ENCODE measurements around the gene SMNDC1.
"Not testable (repeated sequence)": the region's sequence is repeated elsewhere in the genome, so short reads cannot be mapped to it uniquely, and the experiment has no call there.

The SMNDC1 gene

DNA sequence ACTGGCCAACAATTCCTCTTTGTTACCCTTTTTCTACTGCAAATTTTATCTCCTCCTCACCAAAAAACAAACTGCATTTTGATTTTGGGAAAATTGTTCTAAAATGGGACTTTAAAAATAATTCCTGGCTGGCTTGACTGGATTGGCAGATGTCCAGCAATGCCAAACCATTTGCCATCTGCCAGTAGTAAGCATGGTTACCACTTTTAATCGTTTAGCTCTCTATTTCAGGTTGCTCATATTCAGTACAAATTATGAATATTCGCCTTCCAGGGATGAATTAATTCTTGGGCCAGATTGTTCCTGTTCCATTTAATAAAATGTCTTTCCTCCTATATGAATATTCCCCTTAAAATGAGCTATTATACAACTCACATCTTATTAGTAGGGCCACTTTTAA, 35.7 kb downstream of the SMNDC1 start:
- CTCF ChIA-PET = interaction anchor here (0.7 to 1.4 kb wide), 4 partner anchors 10 to 63 kb away, joined by 3 to 5 read pairs (median 4); no protein-coding TSS in a partner anchor
- H3K36me3 Mint-ChIP-seq = peaks cover 4% of the 10 kb centered on the region
- H3K9me3 Mint-ChIP-seq = no peaks in the 10 kb centered on the region
- H3K27me3 Mint-ChIP-seq = no peaks in the 10 kb centered on the region
- peak overlapping the region; percentile 64 for H3K27ac Mint-ChIP-seq
- H3K4me3 Mint-ChIP-seq = peak overlapping the region; percentile 51
- DNase-seq = no peak
- H3K4me1 Mint-ChIP-seq = peaks cover 22% of the 10 kb centered on the region

DNA sequence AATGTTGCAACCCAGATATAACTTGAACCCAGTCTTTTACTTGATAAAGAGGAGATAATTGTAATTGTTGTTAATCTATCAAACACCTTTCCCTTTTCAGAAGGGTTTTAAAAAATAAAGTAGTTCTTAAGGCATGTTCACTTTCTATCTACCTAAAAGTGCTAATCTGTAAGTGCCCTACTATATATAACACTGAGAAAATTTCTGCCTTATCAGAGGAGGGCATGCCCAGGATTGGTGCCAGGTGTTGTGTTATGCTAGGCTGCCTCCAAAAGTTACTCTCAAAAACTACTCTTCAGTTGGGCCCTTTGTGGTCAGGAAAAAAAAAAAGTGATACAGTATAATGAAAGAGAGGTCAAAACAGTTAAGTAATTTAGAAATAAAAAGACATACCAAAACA, 36.3 kb downstream of the SMNDC1 start:
- Mint-ChIP-seq H3K36me3 (peaks cover 6% of the 10 kb centered on the region), H3K27me3 (no peaks in the 10 kb centered on the region), H3K27ac (no peak overlapping the region), H3K4me3 (no peak overlapping the region), H3K4me1 (peaks cover 17% of the 10 kb centered on the region), H3K9me3 (no peaks in the 10 kb centered on the region)
- no peak for DNase-seq
- CTCF ChIA-PET = interaction anchor here (1.2 kb wide), 1 partner anchor 11 kb away, joined by 5 read pairs; no protein-coding TSS in a partner anchor

DNA sequence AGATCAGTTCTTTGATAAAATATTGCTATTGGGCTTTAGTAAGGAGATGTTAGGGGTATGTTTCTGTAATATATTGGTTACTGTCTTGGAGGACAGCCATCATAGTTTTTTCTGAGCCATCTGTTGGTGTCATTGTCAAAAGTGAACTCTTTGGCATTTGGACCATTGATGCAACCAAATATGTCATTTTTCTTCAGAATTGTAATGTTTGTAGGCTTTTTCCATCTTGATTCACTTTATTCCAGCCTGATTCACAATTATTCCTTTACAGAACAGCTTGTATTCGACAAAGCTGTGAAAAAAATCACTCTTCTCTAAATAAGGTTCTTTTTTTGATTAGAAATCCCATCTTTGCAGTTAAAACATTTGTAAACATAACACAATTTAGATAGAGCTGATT, 37.4 kb downstream of the SMNDC1 start:
- H3K27me3 Mint-ChIP-seq = no peaks in the 10 kb centered on the region
- H3K4me3 Mint-ChIP-seq = no peak overlapping the region
- CTCF ChIA-PET = interaction anchor here (1.0 kb wide), 1 partner anchor 14 kb away, joined by 3 read pairs; no protein-coding TSS in a partner anchor
- peaks cover 6% of the 10 kb centered on the region for H3K36me3 Mint-ChIP-seq
- H3K27ac Mint-ChIP-seq = no peak overlapping the region
- no peaks in the 10 kb centered on the region for H3K9me3 Mint-ChIP-seq
- no peak for DNase-seq
- H3K4me1 Mint-ChIP-seq = peaks cover 14% of the 10 kb centered on the region

DNA sequence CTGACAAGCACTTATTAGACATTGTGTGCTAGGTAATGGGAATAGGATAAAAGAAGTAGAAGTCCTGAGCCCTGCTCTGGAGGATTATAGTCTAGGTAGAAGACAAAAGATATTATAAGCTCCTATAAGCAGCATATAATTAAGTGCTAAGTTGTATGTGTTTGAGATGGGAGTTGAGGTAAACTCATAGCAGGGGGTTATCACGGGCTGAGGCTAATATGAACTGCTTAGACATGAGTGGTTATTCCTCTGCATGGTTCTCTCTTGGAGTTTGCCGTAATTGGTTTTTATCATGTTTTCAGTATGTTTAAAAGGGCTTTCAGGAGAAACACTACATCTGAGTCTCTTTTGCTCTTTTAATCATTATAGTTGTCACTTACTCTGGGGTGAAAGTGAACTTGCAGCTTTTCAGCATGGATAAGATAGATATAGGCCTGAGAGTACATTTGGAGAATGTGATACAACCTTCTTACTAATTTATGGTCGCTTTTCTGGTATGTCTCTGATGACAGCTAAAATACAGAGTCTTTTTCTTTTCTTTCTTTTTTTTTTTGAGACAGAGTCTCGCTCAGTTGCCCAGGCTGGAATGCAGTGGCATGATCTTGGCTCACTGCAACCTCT, 39.0 kb downstream of the SMNDC1 start:
- H3K9me3 Mint-ChIP-seq = no peaks in the 10 kb centered on the region
- peaks cover 14% of the 10 kb centered on the region for H3K4me1 Mint-ChIP-seq
- no peak overlapping the region for H3K4me3 Mint-ChIP-seq
- DNase-seq = no peak
- H3K36me3 Mint-ChIP-seq = peaks cover 6% of the 10 kb centered on the region
- no peaks in the 10 kb centered on the region for H3K27me3 Mint-ChIP-seq
- CTCF ChIA-PET = no interaction called here
- no peak overlapping the region for H3K27ac Mint-ChIP-seq

DNA sequence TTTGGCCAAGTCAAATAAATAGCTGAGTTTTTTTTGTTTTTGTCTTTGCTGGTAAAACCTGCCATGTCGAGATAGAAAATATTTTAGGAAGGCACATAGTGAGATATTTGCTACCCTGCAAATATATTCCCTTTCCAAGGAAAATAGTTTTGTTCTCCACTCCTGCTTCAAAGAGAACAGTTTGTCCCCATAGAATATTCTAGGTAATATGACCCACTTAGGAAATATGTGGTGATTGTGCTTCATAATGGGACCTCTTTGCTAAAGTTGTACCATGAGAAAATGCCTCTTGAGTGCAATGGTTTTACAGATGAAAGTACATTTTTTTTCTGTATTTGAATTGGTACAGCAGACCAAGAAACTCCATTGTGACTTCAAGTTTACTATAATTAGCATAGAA, 41.6 kb downstream of the SMNDC1 start:
- Mint-ChIP-seq H3K36me3 (peaks cover 5% of the 10 kb centered on the region), H3K27ac (no peak overlapping the region), H3K4me1 (no peaks in the 10 kb centered on the region), H3K27me3 (no peaks in the 10 kb centered on the region), H3K9me3 (no peaks in the 10 kb centered on the region), H3K4me3 (no peak overlapping the region)
- DNase-seq = no peak
- CTCF ChIA-PET = interaction anchor here (0.6 to 0.7 kb wide), 2 partner anchors 16 to 57 kb away, joined by 3 read pairs; no protein-coding TSS in a partner anchor

DNA sequence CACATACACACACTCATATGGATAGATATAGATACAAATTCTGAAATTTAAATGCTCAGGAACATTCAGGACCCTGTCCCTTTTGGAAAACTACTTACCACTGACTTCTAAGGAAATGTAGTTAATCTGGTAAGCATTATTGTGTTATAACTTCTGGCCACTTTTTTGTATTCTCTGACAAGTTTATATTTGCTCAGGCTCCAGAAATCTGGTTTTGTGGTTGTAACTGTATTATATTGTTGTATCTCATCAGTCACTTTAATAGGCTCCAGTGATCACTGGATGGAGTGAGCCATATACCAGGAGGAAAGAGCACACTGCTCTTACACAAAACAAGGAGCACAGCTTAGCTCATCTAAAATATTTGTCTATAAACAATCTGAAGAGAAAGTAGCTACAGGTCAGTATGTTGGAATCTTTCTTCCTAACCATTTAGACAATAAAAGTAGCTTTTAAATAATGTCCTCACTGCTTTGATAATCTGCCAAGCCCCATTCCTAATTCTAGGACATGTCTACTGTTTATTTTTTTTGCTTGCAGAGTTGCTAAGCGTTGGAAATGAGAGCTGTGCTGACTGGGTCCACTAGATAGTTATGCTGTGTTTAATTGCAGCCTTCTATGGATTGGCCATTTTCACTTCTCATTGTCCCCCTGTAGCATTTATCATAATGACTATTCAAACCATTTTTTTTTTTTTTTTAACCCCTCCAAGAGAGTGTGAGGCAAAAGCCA, 43.8 kb downstream of the SMNDC1 start:
- H3K36me3 Mint-ChIP-seq = peaks cover 10% of the 10 kb centered on the region
- no peak overlapping the region for H3K27ac Mint-ChIP-seq
- CTCF ChIA-PET = interaction anchor here (0.6 to 0.9 kb wide), 2 partner anchors 18 to 273 kb away, joined by 3 to 4 read pairs; no protein-coding TSS in a partner anchor
- peaks cover under 1% of the 10 kb centered on the region for H3K9me3 Mint-ChIP-seq
- no peaks in the 10 kb centered on the region for H3K4me1 Mint-ChIP-seq
- H3K27me3 Mint-ChIP-seq = no peaks in the 10 kb centered on the region
- H3K4me3 Mint-ChIP-seq = no peak overlapping the region
- DNase-seq = no peak

DNA sequence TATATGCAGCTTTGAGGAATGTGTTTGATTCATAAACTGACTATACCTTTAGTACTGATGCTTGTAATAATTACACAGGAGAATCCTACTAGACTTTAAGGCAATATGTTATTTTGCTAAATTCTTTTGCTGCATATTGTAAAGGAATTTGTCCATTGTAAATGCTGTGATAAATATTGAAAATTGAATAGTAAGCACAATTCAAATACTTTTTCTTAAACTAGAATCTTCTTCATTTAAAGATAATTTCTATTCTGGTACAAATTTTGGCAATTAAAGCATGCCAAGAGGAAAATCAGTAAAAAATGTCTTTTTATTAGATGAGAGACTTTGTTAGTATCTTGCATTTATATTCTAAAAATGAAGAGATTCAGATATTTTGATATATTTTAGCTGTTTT, 45.4 kb downstream of the SMNDC1 start:
- Mint-ChIP-seq H3K9me3 (peaks cover 2% of the 10 kb centered on the region), H3K27ac (no peak overlapping the region), H3K36me3 (peaks cover 17% of the 10 kb centered on the region), H3K27me3 (no peaks in the 10 kb centered on the region), H3K4me1 (peaks cover 6% of the 10 kb centered on the region), H3K4me3 (no peak overlapping the region)
- CTCF ChIA-PET = interaction anchor here (0.9 to 1.5 kb wide), 2 partner anchors 29 to 121 kb away, joined by 3 to 4 read pairs; no protein-coding TSS in a partner anchor
- no peak for DNase-seq

DNA sequence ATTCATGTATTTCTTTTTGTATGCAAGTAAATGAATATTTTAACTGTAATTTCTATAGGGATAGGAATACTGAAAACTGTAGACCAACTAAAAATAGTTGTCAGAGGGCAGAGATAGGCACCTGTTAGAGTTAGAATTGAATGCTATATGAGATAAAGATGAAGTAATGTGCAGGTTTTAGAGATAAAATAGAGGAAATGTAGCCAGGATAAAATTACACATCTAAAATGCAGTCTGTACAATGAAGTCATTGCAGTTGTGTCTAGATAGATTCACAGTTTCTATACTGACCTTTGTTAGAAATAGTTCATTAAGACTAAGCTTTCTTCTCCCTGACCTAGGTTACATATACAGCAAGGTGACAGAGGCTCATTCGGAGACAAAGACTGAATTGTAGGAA, 46.2 kb downstream of the SMNDC1 start:
- CTCF ChIA-PET = interaction anchor here (0.8 to 1.5 kb wide), 3 partner anchors 11 to 121 kb away, joined by 3 to 4 read pairs (median 3); no protein-coding TSS in a partner anchor

DNA sequence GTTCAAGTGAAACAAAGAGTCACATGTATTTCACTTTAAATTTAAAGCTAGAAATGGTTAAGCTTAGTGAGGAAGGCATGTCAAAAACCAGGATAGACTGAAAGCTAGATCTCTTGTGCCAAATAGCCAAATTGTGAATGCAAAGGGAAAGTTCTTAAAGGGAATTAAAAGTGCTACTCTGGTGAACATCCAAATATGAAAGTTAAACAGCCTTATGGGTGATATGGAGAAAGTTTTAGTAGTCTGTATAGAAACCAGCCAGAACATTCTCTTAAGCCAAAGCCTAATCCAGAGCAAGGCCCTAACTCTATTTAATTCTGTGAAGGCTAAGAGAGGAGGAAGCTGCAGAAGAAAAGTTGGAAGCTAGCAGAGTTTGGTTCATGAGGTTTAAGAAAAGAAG, 50.3 kb downstream of the SMNDC1 start:
- CTCF ChIA-PET = interaction anchor here (0.8 to 1.7 kb wide), 3 partner anchors 9 to 296 kb away, joined by 4 to 6 read pairs (median 5); no protein-coding TSS in a partner anchor
- Mint-ChIP-seq H3K27me3 (no peaks in the 10 kb centered on the region), H3K4me1 (peaks cover 26% of the 10 kb centered on the region), H3K36me3 (peaks cover 17% of the 10 kb centered on the region), H3K27ac (no peak overlapping the region), H3K9me3 (peaks cover 2% of the 10 kb centered on the region), H3K4me3 (no peak overlapping the region)
- no peak for DNase-seq

More for the DNA sequence above, 46.2 kb downstream of the SMNDC1 start:
- no peak overlapping the region for H3K4me3 Mint-ChIP-seq
- no peak for DNase-seq
- peaks cover 2% of the 10 kb centered on the region for H3K9me3 Mint-ChIP-seq
- H3K4me1 Mint-ChIP-seq = peaks cover 11% of the 10 kb centered on the region
- no peak overlapping the region for H3K27ac Mint-ChIP-seq
- H3K36me3 Mint-ChIP-seq = peaks cover 17% of the 10 kb centered on the region
- H3K27me3 Mint-ChIP-seq = no peaks in the 10 kb centered on the region

DNA sequence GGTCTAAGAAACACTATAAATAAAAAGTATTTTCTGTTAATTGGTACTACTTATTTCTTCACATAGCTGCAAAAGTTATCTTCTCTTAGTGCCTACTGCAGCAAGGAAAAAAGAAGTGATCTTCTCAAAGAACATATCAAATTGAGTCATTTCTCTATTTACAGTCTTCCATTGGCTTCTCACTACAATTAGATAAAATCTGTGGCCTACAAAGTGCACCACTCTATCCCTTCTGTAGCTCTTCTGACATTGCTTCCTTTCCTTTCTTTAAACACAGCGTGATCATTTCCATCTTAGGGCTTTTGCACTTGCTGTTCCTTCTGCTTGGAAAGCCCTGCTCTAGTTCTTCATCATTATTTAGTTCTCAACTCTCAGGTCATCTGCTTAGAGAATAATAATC, 52.6 kb downstream of the SMNDC1 start:
- Mint-ChIP-seq H3K4me3 (no peak overlapping the region), H3K9me3 (peaks cover 2% of the 10 kb centered on the region), H3K27me3 (no peaks in the 10 kb centered on the region), H3K27ac (no peak overlapping the region), H3K4me1 (peaks cover 31% of the 10 kb centered on the region), H3K36me3 (peaks cover 25% of the 10 kb centered on the region)
- no peak for DNase-seq
- CTCF ChIA-PET = no interaction called here

DNA sequence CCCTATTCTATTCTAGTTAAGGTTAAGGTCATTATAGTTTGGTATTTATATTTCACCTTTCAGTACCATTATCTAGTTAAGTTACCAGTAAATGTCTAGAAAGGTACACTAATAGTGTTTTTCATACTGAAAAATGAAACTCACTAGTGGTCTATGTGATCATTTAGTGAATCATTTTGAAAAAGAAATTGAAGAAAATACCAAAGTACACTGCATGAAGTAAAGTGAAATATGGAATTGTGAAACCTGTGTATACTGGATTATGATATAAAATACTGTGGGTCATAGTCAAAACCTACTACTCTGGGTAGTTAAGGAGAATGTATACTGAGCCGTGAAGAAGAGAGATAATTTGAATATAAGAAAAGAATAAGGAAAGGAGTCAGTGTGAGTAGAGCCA, 53.3 kb downstream of the SMNDC1 start:
- H3K9me3 Mint-ChIP-seq, H3K27ac Mint-ChIP-seq, DNase-seq, H3K4me3 Mint-ChIP-seq, H3K27me3 Mint-ChIP-seq, CTCF ChIA-PET: not testable (repeated sequence)
- peaks cover 27% of the 10 kb centered on the region for H3K36me3 Mint-ChIP-seq
- peaks cover 31% of the 10 kb centered on the region for H3K4me1 Mint-ChIP-seq

DNA sequence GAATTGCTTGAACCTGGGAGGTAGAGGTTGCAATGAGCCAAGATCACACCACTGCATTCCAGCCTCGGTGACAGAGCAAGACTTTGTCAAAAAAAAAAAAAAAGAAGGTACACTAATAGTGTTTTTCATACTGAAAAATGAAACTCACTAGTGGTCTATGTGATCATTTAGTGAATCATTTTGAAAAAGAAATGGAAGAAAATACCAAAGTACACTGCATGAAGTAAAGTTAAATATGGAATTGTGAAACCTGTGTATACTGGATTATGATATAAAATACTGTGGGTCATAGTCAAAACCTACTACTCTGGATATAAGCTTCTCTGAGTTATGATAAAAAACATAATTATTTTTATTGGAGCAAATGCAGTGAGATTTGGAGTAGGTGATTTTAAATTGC, 55.2 kb downstream of the SMNDC1 start:
- peaks cover 27% of the 10 kb centered on the region for H3K36me3 Mint-ChIP-seq
- not testable (repeated sequence) for H3K4me3 Mint-ChIP-seq, DNase-seq, H3K9me3 Mint-ChIP-seq, H3K27me3 Mint-ChIP-seq, H3K27ac Mint-ChIP-seq
- CTCF ChIA-PET = interaction anchor here (1.0 to 1.3 kb wide), 3 partner anchors 8 to 112 kb away, joined by 3 read pairs; no protein-coding TSS in a partner anchor
- peaks cover 27% of the 10 kb centered on the region for H3K4me1 Mint-ChIP-seq

DNA sequence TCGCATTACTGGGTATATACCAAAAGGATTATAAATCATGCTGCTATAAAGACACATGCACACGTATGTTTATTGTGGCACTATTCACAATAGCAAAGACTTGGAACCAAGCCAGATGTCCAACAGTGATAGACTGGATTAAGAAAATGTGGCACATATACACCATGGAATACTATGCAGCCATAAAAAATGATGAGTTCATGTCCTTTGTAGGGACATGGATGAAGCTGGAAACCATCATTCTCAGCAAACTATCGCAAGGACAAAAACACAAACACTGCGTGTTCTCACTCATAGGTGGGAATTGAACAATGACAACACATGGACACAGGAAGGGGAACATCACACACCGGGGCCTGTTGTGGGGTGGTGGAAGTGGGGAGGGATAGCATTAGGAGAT, 56.9 kb downstream of the SMNDC1 start:
- H3K27ac Mint-ChIP-seq, H3K9me3 Mint-ChIP-seq, DNase-seq, H3K27me3 Mint-ChIP-seq, H3K4me3 Mint-ChIP-seq, CTCF ChIA-PET: not testable (repeated sequence)
- Mint-ChIP-seq H3K4me1 (peaks cover 20% of the 10 kb centered on the region), H3K36me3 (peaks cover 23% of the 10 kb centered on the region)

DNA sequence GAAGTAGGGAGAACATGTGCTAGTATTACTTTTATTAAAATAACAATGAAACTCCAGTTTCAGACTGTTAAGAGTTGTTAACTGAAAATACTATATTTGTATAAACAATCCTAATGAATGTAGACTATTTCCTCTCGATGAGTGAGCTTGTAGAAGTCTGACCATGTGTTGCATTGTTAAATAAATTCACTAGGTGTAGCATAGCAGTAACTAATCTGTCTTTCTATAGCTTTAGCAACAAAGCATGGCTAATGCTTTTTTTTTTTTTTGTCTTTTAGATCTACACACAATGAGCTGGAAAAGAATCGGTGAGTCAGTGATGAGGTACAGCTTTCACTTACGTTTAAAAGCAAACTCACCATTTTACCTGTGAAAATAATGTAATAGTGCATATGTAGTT, 60.2 kb downstream of the SMNDC1 start:
- H3K36me3 Mint-ChIP-seq = peaks cover 25% of the 10 kb centered on the region
- no peak for DNase-seq
- no peaks in the 10 kb centered on the region for H3K9me3 Mint-ChIP-seq
- H3K4me3 Mint-ChIP-seq = no peak overlapping the region
- H3K4me1 Mint-ChIP-seq = peaks cover 22% of the 10 kb centered on the region
- CTCF ChIA-PET = interaction anchor here (0.9 to 1.2 kb wide), 2 partner anchors 38 to 103 kb away, joined by 3 read pairs; no protein-coding TSS in a partner anchor
- no peak overlapping the region for H3K27ac Mint-ChIP-seq
- no peaks in the 10 kb centered on the region for H3K27me3 Mint-ChIP-seq
